B cell (primary cell): ENCODE results near the gene GNLY. TPM values are rescaled to one million over a fixed set of nuclear protein-coding genes. Genes with fewer than 3 reads are reported as not detected.

ENCODE experiments used
- ATAC-seq: fragments of 200-7000 bp; cut with Tn5 transposase; one replicate; pipeline ENCODE4 v1.10.0; 2021; ENCODE audit warnings: low read depth, mild to moderate bottlenecking, moderate number of reproducible peaks, moderate library complexity
- CTCF ChIA-PET: fragments of 350-600 bp; sonication (Branson Sonifier 250); formaldehyde crosslinking; loops from one replicate; lab custom pipeline; 2021; ENCODE audit warnings: antibody characterized with exemption, inconsistent platforms; lab: Charles Lee
- POLR2A ChIA-PET: fragments of 350-600 bp; sonication (Branson Sonifier 250); formaldehyde crosslinking; loops from one replicate; lab custom pipeline; 2021; ENCODE audit warnings: antibody characterized with exemption; lab: Charles Lee
- DNase-seq: peaks from one replicate; pipeline ENCODE4 v3.0.0; 2013
- H2AFZ ChIP-seq: 2 replicates; pipeline ENCODE4 v1.6.1; 2012; ENCODE audit warnings: mild to moderate bottlenecking, low read depth, low read length; ENCODE audit not compliant: insufficient read depth, poor library complexity, severe bottlenecking
- H3K27ac ChIP-seq, 2 donors: 1 replicate in 1 of 2; 2 replicates in 1 of 2; pipeline ENCODE4 v1.5.1; 2012 to 2013; ENCODE audit warnings: low read length in 2 of 2, mild to moderate bottlenecking in 2 of 2, moderate library complexity in 1 of 2
- H3K27me3 ChIP-seq, 4 experiments: fragments of 200-600 bp in 1 of 4; sonication (generic) in 1 of 4; replicated peaks in 1 of 4; 1 replicate in 2 of 4; 2 replicates in 2 of 4; pipeline versions ENCODE4 v1.6.1 to v1.7.0; 2013 to 2016; ENCODE audit warnings: low read length in 3 of 4, mild to moderate bottlenecking in 2 of 4, mixed read lengths in 1 of 4, moderate library complexity in 1 of 4; ENCODE audit not compliant: insufficient read depth in 4 of 4, control insufficient read depth in 3 of 4; ENCODE audit errors: control extremely low read depth in 1 of 4
- H3K36me3 ChIP-seq, 2 experiments: replicated peaks in 1 of 2; 1 replicate in 1 of 2; 2 replicates in 1 of 2; pipeline versions ENCODE4 v1.6.1 to v1.7.1; 2013; ENCODE audit warnings: low read length in 1 of 2; ENCODE audit not compliant: insufficient read depth in 2 of 2, control insufficient read depth in 1 of 2; ENCODE audit errors: control extremely low read depth in 1 of 2, extremely low read depth in 1 of 2
- H3K4me1 ChIP-seq, 2 donors: fragments of 200-600 bp in 1 of 2; sonication (generic) in 1 of 2; 1 replicate in 1 of 2; 2 replicates in 1 of 2; pipeline versions ENCODE4 v1.5.1 to v1.6.1; 2013 to 2017; ENCODE audit warnings: low read length in 2 of 2; ENCODE audit not compliant: control insufficient read depth in 2 of 2, insufficient read depth in 2 of 2
- H3K4me2 ChIP-seq: replicated peaks from 2 replicates; pipeline ENCODE3; 2012; ENCODE audit warnings: mild to moderate bottlenecking, low read depth, low read length; ENCODE audit not compliant: poor library complexity, severe bottlenecking
- H3K4me3 ChIP-seq, 5 experiments: fragments of 200-600 bp in 1 of 5; sonication (generic) in 1 of 5; 1 replicate in 3 of 5; 2 replicates in 2 of 5; pipeline versions ENCODE4 v1.5.1 to v1.7.0; 2011 to 2016; ENCODE audit warnings: low read length in 4 of 5, mild to moderate bottlenecking in 4 of 5, low read depth in 2 of 5, control low read depth in 1 of 5, moderate library complexity in 1 of 5; ENCODE audit not compliant: insufficient read depth in 1 of 5; ENCODE audit errors: control extremely low read depth in 1 of 5, extremely low read depth in 1 of 5
- H3K79me2 ChIP-seq: fragments of 200-600 bp; sonication (generic); one replicate; pipeline ENCODE4 v1.6.0; 2016; ENCODE audit warnings: low read length; ENCODE audit not compliant: control insufficient read depth, insufficient read depth
- H3K9ac ChIP-seq: fragments of 200-600 bp; sonication (generic); 2 replicates; pipeline ENCODE4 v1.6.1; 2017; ENCODE audit warnings: mild to moderate bottlenecking, low read length, moderate library complexity
- H3K9me3 ChIP-seq, 3 donors: one replicate each; pipeline versions ENCODE4 v1.6.1 to v1.7.1; 2013; ENCODE audit warnings: low read length in 2 of 3; ENCODE audit not compliant: control insufficient read depth in 2 of 3, insufficient read depth in 1 of 3; ENCODE audit errors: control extremely low read depth in 1 of 3
- H4K20me1 ChIP-seq: 2 replicates; pipeline ENCODE4 v1.6.0; 2012; ENCODE audit warnings: mild to moderate bottlenecking, low read length; ENCODE audit not compliant: insufficient read depth, control insufficient read depth, poor library complexity, severe bottlenecking
- H3K27ac Mint-ChIP-seq: one replicate; pipeline ENCODE4 v1.8.0; 2021; ENCODE audit warnings: mixed read lengths
- H3K27me3 Mint-ChIP-seq: one replicate; pipeline ENCODE4 v1.8.0; 2021; ENCODE audit warnings: mixed read lengths
- H3K4me1 Mint-ChIP-seq: one replicate; pipeline ENCODE4 v1.8.0; 2021; ENCODE audit warnings: mixed read lengths
- H3K4me3 Mint-ChIP-seq: one replicate; pipeline ENCODE4 v1.8.0; 2021; ENCODE audit warnings: mixed read lengths
- H3K9me3 Mint-ChIP-seq: one replicate; pipeline ENCODE4 v1.8.0; 2022; ENCODE audit warnings: mixed read lengths; ENCODE audit not compliant: insufficient read depth
- CTCF ChIP-seq: fragments of 200-600 bp; IDR thresholded peaks from one replicate; pipeline ENCODE4 v1.8.0; 2022; ENCODE audit warnings: antibody characterized with exemption, mild to moderate bottlenecking
- EZH2 ChIP-seq: IDR thresholded peaks from 2 replicates; pipeline ENCODE4 v1.6.1; 2012; ENCODE audit warnings: borderline replicate concordance, low read depth, mild to moderate bottlenecking, moderate library complexity, low read length; ENCODE audit not compliant: insufficient read depth, poor library complexity, severe bottlenecking
- WGBS: methylation state at CpG from one replicate; pipeline ENCODE4 v1.1.5; 2013; ENCODE audit warnings: missing lambda C conversion rate; ENCODE audit not compliant: insufficient coverage; 5-methylcytosine and 5-hydroxymethylcytosine counted together
- intact Hi-C: fragments of 100-400 bp; cut with micrococcal nuclease; formaldehyde crosslinking; loops from one replicate; pipeline ENCODE4 v1.10.0; 2022
- polyA plus RNA-seq: library from polyadenylated mRNA; depleted of rRNA; stranded (reverse); fragments of >200 nt; gene quantifications from 2 replicates; pipeline ENCODE4 v1.2.3, GENCODE V29; 2012
- total RNA-seq, 2 donors: library from RNA; stranded (reverse); fragments of 120-200 nt in 1 of 2; gene quantifications; 1 replicate in 1 of 2; 2 replicates in 1 of 2; pipeline versions ENCODE4 v1.2.3 to v1.2.4, GENCODE V29; 2013 to 2022

The GNLY gene
- total and polyA plus RNA-seq, 2 donors (not counting 1 experiment from before 2014, with no cell fraction given), result 3.9 to 4.2 TPM

GRCh38 chr2:85707304-85707703 lies 13.1 kb downstream of the GNLY start:
- Histone ChIP-seq H2AFZ (peak overlapping the region; percentile 1), H3K9me3 (no peaks in the 10 kb centered on the region), H3K4me2 (peak overlapping the region; percentile 37), H3K36me3 (no peaks in the 10 kb centered on the region), H3K79me2 (no peaks in the 10 kb centered on the region), H4K20me1 (no peaks in the 10 kb centered on the region), H3K4me3 (no peak overlapping the region), H3K9ac (no peak overlapping the region), H3K4me1 (peaks cover 39 to 44% of the 10 kb centered on the region in 2 donors), H3K27ac (no peak overlapping the region), H3K27me3 (peaks cover 0 to 9% (median 0%) of the 10 kb centered on the region in 4 experiments)
- ChIA-PET CTCF (interaction anchor here (0.9 to 8.8 kb wide), 17 partner anchors 9 to 287 kb away, joined by 3 to 134 read pairs (median 8); partner anchors contain the start of gene GNLY), POLR2A (interaction anchor here (0.6 kb wide), 1 partner anchor 181 kb away, joined by 3 read pairs; no protein-coding TSS in a partner anchor)
- Mint-ChIP-seq H3K4me3 (peak overlapping the region; percentile 40), H3K27ac (peak overlapping the region; percentile 38), H3K27me3 (peaks cover 16% of the 10 kb centered on the region), H3K4me1 (peaks cover 39% of the 10 kb centered on the region), H3K9me3 (no peaks in the 10 kb centered on the region)
- TF ChIP-seq CTCF (peak; percentile 94), EZH2 (no peak)
- WGBS, result 10% methylated on average over 4 of the region's 10 CpGs
- ATAC-seq, result peak; percentile 71
- intact Hi-C loops, result loop anchor here (1.0 to 10.0 kb wide), 4 partner anchors 28 to 316 kb away; partner anchors contain the start of gene MAT2A
- peak; percentile 90 for DNase-seq

- Mint-ChIP-seq H3K27me3 (peaks cover 25% of the 10 kb centered on the region), H3K4me1 (peaks cover 34% of the 10 kb centered on the region), H3K27ac (no peak overlapping the region), H3K9me3 (no peaks in the 10 kb centered on the region), H3K4me3 (no peak overlapping the region)
- ChIA-PET POLR2A (no interaction called here), CTCF (interaction anchor here (0.6 to 8.8 kb wide), 11 partner anchors 9 to 288 kb away, joined by 3 to 134 read pairs (median 10); partner anchors contain the start of gene GNLY)
- intact Hi-C loops, result loop anchor here (10.0 kb wide), 1 partner anchor 174 kb away; the partner anchor contains the start of gene MAT2A
- Histone ChIP-seq H3K27ac (no peak overlapping the region), H3K4me2 (no peak overlapping the region), H3K9ac (no peak overlapping the region), H3K4me1 (peaks cover 38% of the 10 kb centered on the region in 2 donors), H2AFZ (no peak overlapping the region), H3K4me3 (no peak overlapping the region), H3K9me3 (no peaks in the 10 kb centered on the region), H3K27me3 (peaks cover 0 to 15% (median 2%) of the 10 kb centered on the region in 4 experiments), H4K20me1 (no peaks in the 10 kb centered on the region), H3K36me3 (no peaks in the 10 kb centered on the region), H3K79me2 (no peaks in the 10 kb centered on the region)
- TF ChIP-seq CTCF, result no peak
- TF ChIP-seq EZH2, result no peak
- no peak for DNase-seq
- no peak for ATAC-seq
- WGBS, result 100% methylated on average over 1 of the region's 1 CpG
These were observed 14.5 kb downstream of the GNLY start for GRCh38 chr2:85708641-85709040.
